ENCODE measurements around the gene GABRA4.

DNA sequence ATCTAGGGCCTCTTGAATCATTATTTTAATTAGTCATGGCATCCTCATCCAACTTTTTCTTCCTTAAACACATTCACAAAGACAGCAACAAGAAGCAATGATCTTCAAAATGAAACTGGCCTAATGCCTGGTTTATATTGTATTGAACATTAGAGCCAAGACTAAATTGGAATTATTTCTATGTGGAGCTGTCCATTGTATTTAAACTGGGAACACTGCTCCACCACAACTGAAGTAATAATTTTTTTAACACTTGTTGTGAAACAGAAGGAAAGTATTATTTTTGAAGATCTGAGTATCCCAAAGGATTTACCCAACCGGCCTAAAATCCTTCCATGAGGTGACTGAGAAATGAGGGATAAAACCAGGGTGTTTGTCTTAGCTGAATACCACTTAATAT is 44.9 kb upstream of the GABRA4 start:
- TF ChIP-seq POLR2A (IDR thresholded peaks at IDR 0.05) = no peak
- TF ChIP-seq, protein P1, sequence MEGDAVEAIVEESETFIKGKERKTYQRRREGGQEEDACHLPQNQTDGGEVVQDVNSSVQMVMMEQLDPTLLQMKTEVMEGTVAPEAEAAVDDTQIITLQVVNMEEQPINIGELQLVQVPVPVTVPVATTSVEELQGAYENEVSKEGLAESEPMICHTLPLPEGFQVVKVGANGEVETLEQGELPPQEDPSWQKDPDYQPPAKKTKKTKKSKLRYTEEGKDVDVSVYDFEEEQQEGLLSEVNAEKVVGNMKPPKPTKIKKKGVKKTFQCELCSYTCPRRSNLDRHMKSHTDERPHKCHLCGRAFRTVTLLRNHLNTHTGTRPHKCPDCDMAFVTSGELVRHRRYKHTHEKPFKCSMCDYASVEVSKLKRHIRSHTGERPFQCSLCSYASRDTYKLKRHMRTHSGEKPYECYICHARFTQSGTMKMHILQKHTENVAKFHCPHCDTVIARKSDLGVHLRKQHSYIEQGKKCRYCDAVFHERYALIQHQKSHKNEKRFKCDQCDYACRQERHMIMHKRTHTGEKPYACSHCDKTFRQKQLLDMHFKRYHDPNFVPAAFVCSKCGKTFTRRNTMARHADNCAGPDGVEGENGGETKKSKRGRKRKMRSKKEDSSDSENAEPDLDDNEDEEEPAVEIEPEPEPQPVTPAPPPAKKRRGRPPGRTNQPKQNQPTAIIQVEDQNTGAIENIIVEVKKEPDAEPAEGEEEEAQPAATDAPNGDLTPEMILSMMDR (IDR thresholded peaks at IDR 0.05) = no peak

All from lower leg skin (tissue), 3 donors.